Spleen (tissue), 11 donors: ENCODE measurements around the gene BMP15. TPM values are rescaled to one million over a fixed set of nuclear protein-coding genes. Genes with fewer than 3 reads are reported as not detected.

ENCODE experiments used
- DNase-seq: peaks from one replicate; pipeline ENCODE4 v3.0.0-alpha.2; 2020
- H3K27ac ChIP-seq, 8 donors: fragments of 200-600 bp; sonication (generic) in 7 of 8; 1 replicate in 4 of 8; 2 replicates in 4 of 8; pipeline versions ENCODE4 v1.5.0 to v1.8.0; 2016 to 2021; ENCODE audit warnings: inconsistent platforms in 4 of 8, mild to moderate bottlenecking in 4 of 8, moderate library complexity in 1 of 8
- H3K27me3 ChIP-seq, 7 donors: fragments of 200-600 bp; sonication (generic) in 6 of 7; replicated peaks in 1 of 7; 1 replicate in 4 of 7; 2 replicates in 3 of 7; pipeline versions ENCODE4 v1.5.0 to v1.8.0; 2016 to 2021; ENCODE audit warnings: inconsistent platforms in 3 of 7, mild to moderate bottlenecking in 1 of 7
- H3K36me3 ChIP-seq, 6 donors: fragments of 200-600 bp; sonication (generic) in 5 of 6; 1 replicate in 4 of 6; 2 replicates in 2 of 6; pipeline versions ENCODE4 v1.5.0 to v1.8.0; 2016 to 2021; ENCODE audit warnings: inconsistent platforms in 2 of 6
- H3K4me1 ChIP-seq, 6 donors: fragments of 200-600 bp; sonication (generic) in 5 of 6; 1 replicate in 3 of 6; 2 replicates in 3 of 6; pipeline versions ENCODE4 v1.5.0 to v1.8.0; 2016 to 2021; ENCODE audit warnings: inconsistent platforms in 3 of 6
- H3K4me3 ChIP-seq, 8 donors: fragments of 200-600 bp; sonication (generic) in 7 of 8; 1 replicate in 4 of 8; 2 replicates in 4 of 8; pipeline versions ENCODE4 v1.5.0 to v1.8.0; 2016 to 2021; ENCODE audit warnings: inconsistent platforms in 4 of 8, mild to moderate bottlenecking in 4 of 8, moderate library complexity in 2 of 8
- H3K9me3 ChIP-seq, 8 donors: fragments of 200-600 bp; sonication (generic) in 7 of 8; 1 replicate in 4 of 8; 2 replicates in 4 of 8; pipeline versions ENCODE4 v1.5.0 to v1.8.0; 2016 to 2021; ENCODE audit warnings: inconsistent platforms in 4 of 8
- CTCF ChIP-seq, 11 experiments: fragments of 200-600 bp in 7 of 11; fragments of 450-650 bp in 4 of 11; sonication (generic) in 4 of 11; IDR thresholded peaks in 8 of 11; conservative IDR thresholded peaks in 3 of 11; 1 replicate in 7 of 11; 2 replicates in 4 of 11; pipeline versions ENCODE4 v1.4.0 to v1.8.0; 2016 to 2021; ENCODE audit warnings: antibody characterized with exemption in 11 of 11, inconsistent platforms in 4 of 11, mild to moderate bottlenecking in 1 of 11
- POLR2A ChIP-seq, 3 donors: fragments of 450-650 bp; IDR thresholded peaks; one replicate each; pipeline ENCODE4 v1.5.1; 2017; ENCODE audit warnings: antibody characterized with exemption in 3 of 3, mild to moderate bottlenecking in 1 of 3
- POLR2AphosphoS5 ChIP-seq, 3 donors: sonication (generic); formaldehyde crosslinking; IDR thresholded peaks; one replicate each; pipeline ENCODE4 v1.5.1; 2017; ENCODE audit warnings: antibody characterized with exemption in 3 of 3
- WGBS, 5 donors: extraction: QIAGEN DNeasy Blood & Tissue Kit in 3 of 5; methylation state at CpG; one replicate each; pipeline versions ENCODE4 v1.1.5 to v1.1.7; 2013 to 2018; 5-methylcytosine and 5-hydroxymethylcytosine counted together
- intact Hi-C: fragments of 100-400 bp; cut with DNase I; formaldehyde crosslinking; loops from one replicate; pipeline ENCODE4 v1.15.0; 2023; ENCODE audit warnings: low total_unique reads
- polyA plus RNA-seq, 3 donors: library from polyadenylated mRNA; stranded (reverse); fragments of 200-250 nt; gene quantifications; one replicate each; pipeline ENCODE4 v1.2.1, GENCODE V29; 2013
- total RNA-seq, 7 donors: library from RNA; depleted of rRNA in 3 of 7; stranded (reverse); fragments of >200 nt in 3 of 7; fragmentation: NEBNext Ultra II Directional in 4 of 7; extraction: Animal tissue kit (Norgen Biotek cat#: 25700) in 4 of 7; gene quantifications; one replicate each; pipeline versions ENCODE4 v1.1.0 to v1.2.1, GENCODE V29; 2016 to 2021
- donor health status: healthy with polysubstance abuse.
- donor health status: DM: no; HTN: no; CAD: no; lungs with moderate emphysema.
- donor health status: DM: no; HTN: no; CAD: no.
- donor health status: Bipolar disorder and iron deficiency.
- donor health status: healthy.
- donor health status: DM: no; HTN: no; CAD: no.
- donor health status: DM: yes; HTN: yes; CAD: no.

The BMP15 gene
- total and polyA plus RNA-seq, 10 donors = not detected

- Histone ChIP-seq H3K36me3 (no peaks in the 10 kb centered on the region), H3K9me3 (no peaks in the 10 kb centered on the region), H3K27ac (no peak overlapping the region), H3K4me1 (no peaks in the 10 kb centered on the region), H3K27me3 (peaks cover 0 to 15% (median 0%) of the 10 kb centered on the region in 7 donors), H3K4me3 (no peak overlapping the region)
- WGBS, 5 donors = 51 to 79% (median 62%) methylated on average over 3 of the region's 3 CpGs
- DNase-seq = no peak
- TF ChIP-seq POLR2A (IDR thresholded peaks at IDR 0.05) (no peak), POLR2AphosphoS5 (IDR thresholded peaks at IDR 0.05) (no peak)
- intact Hi-C loops = no loop called here
These were observed 35.7 kb upstream of the BMP15 start for GRCh38 chrX:50874876-50875275.

GRCh38 chrX:50876551-50876950 lies 34.0 kb upstream of the BMP15 start:
- 64 to 83% (median 74%) methylated on average over 4 of the region's 4 CpGs for WGBS, 5 donors

GRCh38 chrX:50877310-50877709 lies 33.2 kb upstream of the BMP15 start:
- no peak for DNase-seq
- Histone ChIP-seq H3K27ac (no peak overlapping the region), H3K9me3 (no peaks in the 10 kb centered on the region), H3K4me1 (no peaks in the 10 kb centered on the region), H3K27me3 (no peaks in the 10 kb centered on the region), H3K4me3 (no peak overlapping the region), H3K36me3 (no peaks in the 10 kb centered on the region)
- no peak for TF ChIP-seq POLR2AphosphoS5 (IDR thresholded peaks at IDR 0.05)
- no peak for TF ChIP-seq POLR2A (IDR thresholded peaks at IDR 0.05)
- no peak for TF ChIP-seq CTCF (IDR thresholded peaks at IDR 0.05 in 8 of 11, conservative IDR thresholded peaks at IDR 0.05 in 3 of 11)
- intact Hi-C loops = no loop called here
- 71 to 86% (median 83%) methylated on average over 6 of the region's 6 CpGs for WGBS, 5 donors

More at GRCh38 chrX:50876551-50876950, 34.0 kb upstream of the BMP15 start:
- H3K9me3 ChIP-seq = no peaks in the 10 kb centered on the region
- intact Hi-C loops = no loop called here
- H3K27me3 ChIP-seq = peaks cover 0 to under 1% (median 0%) of the 10 kb centered on the region in 7 donors
- no peak overlapping the region for H3K4me3 ChIP-seq
- no peak for DNase-seq
- no peaks in the 10 kb centered on the region for H3K36me3 ChIP-seq
- no peak overlapping the region for H3K27ac ChIP-seq
- TF ChIP-seq POLR2A (IDR thresholded peaks at IDR 0.05) = no peak
- H3K4me1 ChIP-seq = no peaks in the 10 kb centered on the region

GRCh38 chrX:50881028-50881427 lies 29.5 kb upstream of the BMP15 start:
- H3K36me3 ChIP-seq = no peaks in the 10 kb centered on the region
- no peaks in the 10 kb centered on the region for H3K27me3 ChIP-seq
- intact Hi-C loops = no loop called here
- H3K4me3 ChIP-seq = no peak overlapping the region
- DNase-seq = no peak
- H3K4me1 ChIP-seq = no peaks in the 10 kb centered on the region
- H3K9me3 ChIP-seq = no peaks in the 10 kb centered on the region
- no peak for TF ChIP-seq POLR2A (IDR thresholded peaks at IDR 0.05)
- TF ChIP-seq POLR2AphosphoS5 (IDR thresholded peaks at IDR 0.05) = no peak
- TF ChIP-seq CTCF (IDR thresholded peaks at IDR 0.05 in 8 of 11, conservative IDR thresholded peaks at IDR 0.05 in 3 of 11) = no peak
- H3K27ac ChIP-seq = no peak overlapping the region

- DNase-seq = no peak
- H3K4me3 ChIP-seq = no peak overlapping the region
- peaks cover 0 to 15% (median 0%) of the 10 kb centered on the region in 8 donors for H3K9me3 ChIP-seq
- no peaks in the 10 kb centered on the region for H3K4me1 ChIP-seq
- 66 to 90% (median 85%) methylated on average over 2 of the region's 2 CpGs for WGBS, 5 donors
- peaks cover 0 to 12% (median 0%) of the 10 kb centered on the region in 7 donors for H3K27me3 ChIP-seq
- intact Hi-C loops = no loop called here
- no peak overlapping the region for H3K27ac ChIP-seq
- no peaks in the 10 kb centered on the region for H3K36me3 ChIP-seq
- TF ChIP-seq POLR2A (IDR thresholded peaks at IDR 0.05) = no peak
- no peak for TF ChIP-seq POLR2AphosphoS5 (IDR thresholded peaks at IDR 0.05)
- no peak for TF ChIP-seq CTCF (IDR thresholded peaks at IDR 0.05 in 8 of 11, conservative IDR thresholded peaks at IDR 0.05 in 3 of 11)
These were observed 21.7 kb upstream of the BMP15 start for GRCh38 chrX:50888884-50889283.
